HCT116 (cell line): ENCODE data around the gene SOBP.

Experiments used
- EZH2 ChIP-seq: fragments of 200-600 bp; sonication (generic); IDR thresholded peaks from 2 replicates; pipeline ENCODE4 v1.6.1; 2017; ENCODE audit warnings: antibody characterized with exemption, mixed run types
- POLR2A ChIP-seq: IDR thresholded peaks from 2 replicates; pipeline ENCODE4 v1.7.0; 2011; ENCODE audit warnings: borderline replicate concordance; ENCODE audit not compliant: insufficient read depth, insufficient read length; ENCODE audit errors: extremely low read depth
- POLR2AphosphoS5 ChIP-seq: IDR thresholded peaks from 2 replicates; pipeline ENCODE4 v1.6.1; 2011; ENCODE audit warnings: mild to moderate bottlenecking, low read depth, low read length, moderate library complexity
- RAD21 ChIP-seq: IDR thresholded peaks from 2 replicates; pipeline ENCODE4 v1.6.1; 2012; ENCODE audit warnings: low read depth, mild to moderate bottlenecking
- SP1 ChIP-seq: IDR thresholded peaks from 2 replicates; pipeline ENCODE4 v1.6.1; 2012; ENCODE audit warnings: low read depth
- YY1 ChIP-seq: IDR thresholded peaks from 2 replicates; pipeline ENCODE4 v1.6.1; 2011; ENCODE audit warnings: low read length, low read depth, moderate library complexity, mild to moderate bottlenecking; ENCODE audit not compliant: insufficient replicate concordance; ENCODE audit errors: extremely low read depth
- TF ChIP-seq, protein P1 (sequence below), 3 experiments: fragments of 200-600 bp in 1 of 3; sonication (generic) in 1 of 3; IDR thresholded peaks in 2 of 3; conservative IDR thresholded peaks in 1 of 3; 2 replicates each; pipeline ENCODE4 v1.5.1; 2012 to 2017; ENCODE audit warnings: low read depth in 2 of 3, low read length in 2 of 3, antibody characterized with exemption in 1 of 3, borderline replicate concordance in 1 of 3, control low read depth in 1 of 3, mild to moderate bottlenecking in 1 of 3, mixed read lengths in 1 of 3, mixed run types in 1 of 3, moderate library complexity in 1 of 3; ENCODE audit not compliant: insufficient read depth in 1 of 3
- TF ChIP-seq, protein P2 (sequence below): IDR thresholded peaks from 2 replicates; pipeline ENCODE4 v1.6.1; 2012

DNA sequence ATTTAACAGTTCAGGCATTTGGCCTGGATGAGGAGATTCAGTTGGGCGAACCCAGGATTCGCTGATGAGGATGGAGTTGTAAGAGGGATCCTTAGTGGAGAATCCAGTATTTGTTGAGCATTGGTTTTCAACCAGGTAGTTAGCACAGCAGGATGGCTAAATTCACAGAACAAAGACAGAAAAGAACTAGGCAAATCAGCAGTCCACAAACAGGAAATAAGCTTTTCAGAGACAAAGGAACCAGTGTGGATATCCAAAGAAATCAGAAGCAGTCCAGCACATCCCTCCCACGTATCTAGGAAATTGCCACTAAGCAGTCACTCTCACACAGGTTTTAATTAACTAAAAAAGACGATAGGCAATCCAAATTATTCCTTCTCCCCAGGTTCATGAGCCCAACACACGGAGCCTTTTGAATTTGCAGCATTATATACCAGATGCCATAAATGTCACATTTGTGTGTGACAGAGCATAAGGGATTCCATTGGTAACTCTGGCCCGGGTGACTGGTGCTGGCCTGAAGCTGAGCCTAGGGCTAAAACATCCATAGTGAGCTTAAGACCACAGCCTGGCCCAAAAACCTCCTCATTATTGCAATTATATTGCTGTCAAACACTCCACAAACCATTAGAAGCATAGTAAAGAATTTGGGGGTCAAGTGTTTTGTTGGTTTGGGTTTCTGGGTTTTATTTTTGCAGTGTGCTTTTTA, 131.5 kb downstream of the SOBP start:
- TF ChIP-seq, protein P1, sequence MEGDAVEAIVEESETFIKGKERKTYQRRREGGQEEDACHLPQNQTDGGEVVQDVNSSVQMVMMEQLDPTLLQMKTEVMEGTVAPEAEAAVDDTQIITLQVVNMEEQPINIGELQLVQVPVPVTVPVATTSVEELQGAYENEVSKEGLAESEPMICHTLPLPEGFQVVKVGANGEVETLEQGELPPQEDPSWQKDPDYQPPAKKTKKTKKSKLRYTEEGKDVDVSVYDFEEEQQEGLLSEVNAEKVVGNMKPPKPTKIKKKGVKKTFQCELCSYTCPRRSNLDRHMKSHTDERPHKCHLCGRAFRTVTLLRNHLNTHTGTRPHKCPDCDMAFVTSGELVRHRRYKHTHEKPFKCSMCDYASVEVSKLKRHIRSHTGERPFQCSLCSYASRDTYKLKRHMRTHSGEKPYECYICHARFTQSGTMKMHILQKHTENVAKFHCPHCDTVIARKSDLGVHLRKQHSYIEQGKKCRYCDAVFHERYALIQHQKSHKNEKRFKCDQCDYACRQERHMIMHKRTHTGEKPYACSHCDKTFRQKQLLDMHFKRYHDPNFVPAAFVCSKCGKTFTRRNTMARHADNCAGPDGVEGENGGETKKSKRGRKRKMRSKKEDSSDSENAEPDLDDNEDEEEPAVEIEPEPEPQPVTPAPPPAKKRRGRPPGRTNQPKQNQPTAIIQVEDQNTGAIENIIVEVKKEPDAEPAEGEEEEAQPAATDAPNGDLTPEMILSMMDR (IDR thresholded peaks at IDR 0.05 in 2 of 3, conservative IDR thresholded peaks at IDR 0.05 in 1 of 3; ENCODE audit: borderline replicate concordance in 1 of 3, insufficient read depth in 1 of 3, low read depth in 2 of 3, low read length in 2 of 3) = no peak
- no peak for TF ChIP-seq POLR2A
- TF ChIP-seq YY1 = no peak
- TF ChIP-seq SP1 = no peak
- TF ChIP-seq RAD21 = no peak
- TF ChIP-seq, protein P2, sequence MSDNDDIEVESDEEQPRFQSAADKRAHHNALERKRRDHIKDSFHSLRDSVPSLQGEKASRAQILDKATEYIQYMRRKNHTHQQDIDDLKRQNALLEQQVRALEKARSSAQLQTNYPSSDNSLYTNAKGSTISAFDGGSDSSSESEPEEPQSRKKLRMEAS = no peak
- TF ChIP-seq EZH2 = no peak
- no peak for TF ChIP-seq POLR2AphosphoS5
